WI38 (cell line): ENCODE results near the gene MAL.

Source experiments
- H3K4me3 ChIP-seq: 2 replicates; pipeline ENCODE4 v1.5.1; 2011; ENCODE audit warnings: low read depth, mild to moderate bottlenecking, control low read depth, low read length
- TF ChIP-seq, protein P1 (sequence below): IDR thresholded peaks from 2 replicates; pipeline ENCODE4 v1.5.1; 2012; ENCODE audit warnings: low read depth, mild to moderate bottlenecking, control low read depth, low read length

The MAL gene

DNA sequence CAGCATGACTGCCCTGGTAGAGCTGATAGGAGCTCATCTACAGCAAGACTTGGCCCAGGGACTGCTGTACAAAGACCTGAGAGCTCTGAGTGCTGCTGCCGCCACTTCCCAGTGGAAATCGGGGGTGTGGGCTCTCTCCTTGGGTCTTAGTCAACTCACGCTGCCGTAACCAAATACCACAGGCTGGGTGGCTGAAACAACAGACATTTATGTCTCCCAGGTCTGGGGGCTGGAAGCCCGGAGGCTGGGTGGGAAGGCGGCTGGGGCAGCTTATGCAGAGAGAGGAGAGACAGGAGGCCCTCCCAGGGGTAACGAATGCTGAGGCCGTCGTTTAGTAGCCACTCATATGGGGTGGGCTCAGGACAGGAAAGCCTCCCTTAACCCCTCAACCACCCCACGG lies 15.4 kb upstream of the MAL start:
- TF ChIP-seq, protein P1, sequence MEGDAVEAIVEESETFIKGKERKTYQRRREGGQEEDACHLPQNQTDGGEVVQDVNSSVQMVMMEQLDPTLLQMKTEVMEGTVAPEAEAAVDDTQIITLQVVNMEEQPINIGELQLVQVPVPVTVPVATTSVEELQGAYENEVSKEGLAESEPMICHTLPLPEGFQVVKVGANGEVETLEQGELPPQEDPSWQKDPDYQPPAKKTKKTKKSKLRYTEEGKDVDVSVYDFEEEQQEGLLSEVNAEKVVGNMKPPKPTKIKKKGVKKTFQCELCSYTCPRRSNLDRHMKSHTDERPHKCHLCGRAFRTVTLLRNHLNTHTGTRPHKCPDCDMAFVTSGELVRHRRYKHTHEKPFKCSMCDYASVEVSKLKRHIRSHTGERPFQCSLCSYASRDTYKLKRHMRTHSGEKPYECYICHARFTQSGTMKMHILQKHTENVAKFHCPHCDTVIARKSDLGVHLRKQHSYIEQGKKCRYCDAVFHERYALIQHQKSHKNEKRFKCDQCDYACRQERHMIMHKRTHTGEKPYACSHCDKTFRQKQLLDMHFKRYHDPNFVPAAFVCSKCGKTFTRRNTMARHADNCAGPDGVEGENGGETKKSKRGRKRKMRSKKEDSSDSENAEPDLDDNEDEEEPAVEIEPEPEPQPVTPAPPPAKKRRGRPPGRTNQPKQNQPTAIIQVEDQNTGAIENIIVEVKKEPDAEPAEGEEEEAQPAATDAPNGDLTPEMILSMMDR, result no peak
- no peak overlapping the region for H3K4me3 ChIP-seq

DNA sequence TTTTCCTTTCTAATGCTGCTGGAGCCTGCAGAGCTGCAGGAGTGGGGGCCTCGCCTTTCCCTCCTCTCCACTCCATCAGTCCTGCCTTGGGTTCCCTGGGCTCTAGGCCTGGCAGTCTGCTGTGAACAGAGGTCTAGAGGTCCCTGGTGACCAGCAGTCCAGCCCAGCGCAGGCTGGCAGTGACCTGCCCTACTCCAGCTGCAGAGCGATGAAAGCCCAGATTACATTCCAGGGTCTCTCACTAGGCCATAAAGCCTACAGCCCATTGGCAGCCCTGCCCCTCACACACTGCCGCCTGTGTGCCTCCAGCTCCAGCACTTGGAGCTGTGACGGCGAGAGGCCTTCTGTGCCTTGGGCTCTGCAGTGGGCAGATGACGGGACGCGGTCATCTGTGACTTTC lies 14.8 kb upstream of the MAL start:
- no peak overlapping the region for H3K4me3 ChIP-seq
- TF ChIP-seq, protein P1, result no peak

DNA sequence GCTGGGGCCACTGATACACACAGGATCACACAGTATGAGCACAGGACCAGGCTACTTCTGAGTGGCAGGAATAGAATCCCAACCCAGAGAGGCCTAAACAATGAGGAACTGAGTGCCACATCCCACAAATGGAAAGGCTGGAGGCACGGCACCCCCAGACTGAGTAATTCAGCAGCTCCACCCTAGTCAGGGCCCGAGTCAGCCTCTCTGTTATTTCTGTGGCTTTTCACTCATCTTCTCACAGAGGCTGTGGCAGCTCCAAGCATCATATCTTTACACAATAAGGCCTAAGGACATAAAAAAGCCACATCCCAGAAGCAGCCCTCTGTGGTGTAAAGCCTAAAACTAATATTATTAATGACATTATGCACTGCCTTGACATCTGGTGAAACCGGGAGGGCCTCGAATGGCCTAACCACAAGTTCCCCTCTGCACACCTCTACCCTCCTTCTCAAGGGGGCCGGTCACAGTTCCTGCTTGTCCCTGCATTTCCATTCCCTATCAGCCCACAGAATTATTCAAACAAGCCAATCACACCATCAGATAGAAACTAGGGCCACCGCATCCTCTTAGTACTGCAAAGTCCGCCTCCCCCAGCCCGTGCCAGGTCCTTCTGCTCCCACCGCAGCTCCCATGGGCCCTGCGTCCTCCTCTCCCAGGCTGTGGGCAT lies 12.5 kb upstream of the MAL start:
- no peak overlapping the region for H3K4me3 ChIP-seq
- TF ChIP-seq, protein P1, result no peak

DNA sequence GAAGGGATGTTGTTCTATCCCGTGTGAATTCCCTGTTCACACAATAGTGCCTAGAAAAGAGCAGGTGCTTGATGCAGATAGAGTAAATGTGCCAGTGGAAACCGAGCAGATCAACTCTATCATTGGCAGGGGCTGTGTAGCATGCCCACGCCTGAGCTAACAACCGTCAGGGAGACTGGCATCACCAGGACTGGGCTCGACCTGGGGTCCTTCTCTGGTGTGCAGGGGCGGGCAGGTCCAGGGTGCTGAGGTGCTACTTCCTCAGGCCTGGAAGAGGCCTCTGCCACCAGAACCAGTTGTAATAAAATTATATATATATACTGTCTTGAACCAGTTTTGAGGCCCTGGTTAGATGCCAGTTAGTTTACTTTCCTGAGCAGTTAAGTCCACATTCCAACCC lies 11.8 kb upstream of the MAL start:
- TF ChIP-seq, protein P1, result no peak
- H3K4me3 ChIP-seq, result no peak overlapping the region

DNA sequence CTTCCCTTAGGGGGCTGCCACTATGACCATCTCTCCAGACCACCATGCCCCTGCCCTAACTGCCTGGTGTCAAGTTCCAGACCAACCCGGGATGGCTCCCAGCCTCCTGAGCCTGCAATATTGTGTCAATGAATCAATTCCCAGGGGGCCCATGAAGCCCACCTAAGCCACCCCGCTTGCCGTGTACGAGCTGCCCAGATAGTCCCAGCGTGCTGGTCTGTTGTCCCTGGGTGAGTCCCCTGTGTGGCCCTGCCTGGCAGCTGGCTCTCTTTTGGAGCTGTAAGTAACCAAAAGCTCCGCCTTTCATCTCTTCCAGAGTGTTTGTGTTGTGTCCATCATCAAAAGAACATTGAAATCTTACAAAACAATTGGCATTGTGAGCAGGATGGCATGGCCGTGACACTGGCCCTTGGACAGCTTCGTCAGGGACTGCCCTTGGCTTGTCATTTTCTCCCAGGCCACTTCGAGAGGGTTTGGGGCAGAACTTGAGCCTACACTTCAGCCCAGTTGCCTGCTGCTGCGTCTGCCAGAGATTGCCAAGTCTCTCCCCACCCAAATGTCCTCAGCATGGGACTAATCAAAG lies 11.3 kb upstream of the MAL start:
- H3K4me3 ChIP-seq, result no peak overlapping the region
- TF ChIP-seq, protein P1, result no peak

DNA sequence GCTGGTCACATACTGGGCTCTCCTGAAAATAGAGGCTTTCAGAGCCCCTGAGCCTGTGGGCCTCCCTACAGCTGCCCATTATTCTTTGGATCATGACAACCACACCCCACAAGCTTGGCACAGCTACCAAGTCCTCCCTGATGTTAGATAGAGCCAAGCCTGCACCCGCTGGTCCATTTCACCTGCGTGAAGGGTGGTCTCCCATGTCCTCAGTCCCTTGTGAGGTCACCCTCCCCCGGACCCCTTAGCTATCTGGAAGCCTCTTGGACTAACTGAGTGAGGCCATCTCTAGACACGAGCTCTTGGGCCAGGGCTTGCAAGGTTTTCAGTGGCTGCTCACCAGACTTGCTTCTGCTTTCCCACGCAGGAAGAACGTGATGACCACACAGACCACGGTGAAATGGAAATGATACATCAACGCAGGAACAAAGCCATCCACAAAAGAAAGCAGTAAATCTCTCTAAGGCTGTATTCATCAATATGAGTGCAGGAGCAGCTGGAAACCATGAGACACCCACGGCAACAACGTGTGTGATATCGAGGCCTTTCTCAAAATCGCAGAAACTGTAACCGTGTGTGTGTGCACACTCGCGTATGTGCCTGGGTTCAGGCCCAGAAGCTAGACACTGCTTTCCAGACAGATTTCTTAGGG lies 10.1 kb upstream of the MAL start:
- no peak overlapping the region for H3K4me3 ChIP-seq
- TF ChIP-seq, protein P1, result no peak

DNA sequence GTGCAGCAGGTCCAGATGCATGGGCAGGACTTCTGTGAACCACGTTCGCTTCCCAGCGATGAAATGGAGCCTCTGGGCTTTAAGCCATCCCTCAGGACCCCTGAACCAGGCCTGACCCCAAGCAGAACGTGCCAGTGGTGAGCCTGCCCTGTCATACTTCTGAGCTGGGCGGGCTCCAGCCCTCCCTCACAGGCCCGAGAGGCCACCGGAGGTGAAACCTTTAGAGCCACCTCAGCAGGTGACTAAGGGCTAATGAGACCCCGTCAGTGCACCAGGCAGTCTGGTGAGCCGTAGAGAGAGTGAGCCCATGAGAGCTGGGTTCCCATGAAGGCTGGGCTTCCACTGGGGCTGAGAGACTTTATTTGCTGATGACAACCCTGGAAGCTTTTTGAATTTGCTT lies 8.9 kb upstream of the MAL start:
- no peak overlapping the region for H3K4me3 ChIP-seq
- TF ChIP-seq, protein P1, result no peak
